GM13977 (cell line): ENCODE measurements around the gene GPR132.

Experiments
- DNase-seq: peaks from one replicate; pipeline ENCODE4 v3.0.0; 2012; ENCODE audit warnings: low spot score
- in situ Hi-C: fragments of 300-500 bp; cut with MboI; formaldehyde crosslinking; loops from one replicate; pipeline ENCODE4 v1.12.0; 2022; ENCODE audit warnings: low sequenced_read_pairs, low pct_unique_long_range_greater_than_20kb, mixed read lengths, inconsistent platforms; ENCODE audit not compliant: unreplicated experiment
- TF ChIP-seq, protein P1 (sequence below): IDR thresholded peaks from 2 replicates; pipeline ENCODE4 v1.5.1; 2012; ENCODE audit warnings: mild to moderate bottlenecking, control low read depth; ENCODE audit not compliant: insufficient read depth; ENCODE audit errors: extremely low read depth, missing control alignments

The GPR132 gene

DNA sequence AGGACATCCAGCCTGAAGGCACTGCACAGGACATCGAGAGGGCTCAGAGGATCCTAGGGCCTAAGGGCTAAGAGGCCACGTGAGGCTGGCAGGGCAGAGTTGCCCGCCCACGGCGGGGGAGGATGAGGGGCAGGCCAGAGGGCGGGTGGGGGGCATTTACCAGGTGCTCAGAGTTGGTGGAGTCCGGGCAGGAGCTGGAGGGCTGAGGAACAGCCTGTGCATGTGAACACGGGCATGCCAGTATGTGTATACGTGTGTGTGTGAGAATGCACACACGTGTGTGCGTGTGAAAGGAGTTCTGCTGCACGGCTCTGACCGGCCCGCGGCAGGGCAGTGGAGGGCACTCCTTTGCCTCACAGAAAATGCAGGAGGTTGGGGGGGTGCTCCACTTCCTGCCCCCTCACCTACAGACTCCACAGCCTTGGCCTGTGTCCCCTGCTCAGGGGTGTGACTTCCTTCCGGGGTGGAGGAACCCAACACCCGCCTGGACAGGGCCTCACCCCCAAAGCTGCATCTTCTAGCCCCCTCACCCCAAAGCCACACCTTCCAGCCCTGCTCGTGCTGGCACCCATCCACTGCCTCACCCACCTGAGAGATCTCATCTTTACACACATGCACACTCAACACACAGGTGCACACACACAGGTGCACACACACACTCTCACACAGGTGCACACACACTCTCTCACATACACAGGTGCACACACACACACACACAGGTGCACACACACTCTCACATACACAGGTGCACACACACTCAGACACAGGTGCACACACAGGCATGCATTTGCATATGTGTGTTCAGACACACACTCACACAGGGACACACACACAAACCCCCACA, 11.8 kb upstream of the GPR132 start:
- TF ChIP-seq, protein P1, sequence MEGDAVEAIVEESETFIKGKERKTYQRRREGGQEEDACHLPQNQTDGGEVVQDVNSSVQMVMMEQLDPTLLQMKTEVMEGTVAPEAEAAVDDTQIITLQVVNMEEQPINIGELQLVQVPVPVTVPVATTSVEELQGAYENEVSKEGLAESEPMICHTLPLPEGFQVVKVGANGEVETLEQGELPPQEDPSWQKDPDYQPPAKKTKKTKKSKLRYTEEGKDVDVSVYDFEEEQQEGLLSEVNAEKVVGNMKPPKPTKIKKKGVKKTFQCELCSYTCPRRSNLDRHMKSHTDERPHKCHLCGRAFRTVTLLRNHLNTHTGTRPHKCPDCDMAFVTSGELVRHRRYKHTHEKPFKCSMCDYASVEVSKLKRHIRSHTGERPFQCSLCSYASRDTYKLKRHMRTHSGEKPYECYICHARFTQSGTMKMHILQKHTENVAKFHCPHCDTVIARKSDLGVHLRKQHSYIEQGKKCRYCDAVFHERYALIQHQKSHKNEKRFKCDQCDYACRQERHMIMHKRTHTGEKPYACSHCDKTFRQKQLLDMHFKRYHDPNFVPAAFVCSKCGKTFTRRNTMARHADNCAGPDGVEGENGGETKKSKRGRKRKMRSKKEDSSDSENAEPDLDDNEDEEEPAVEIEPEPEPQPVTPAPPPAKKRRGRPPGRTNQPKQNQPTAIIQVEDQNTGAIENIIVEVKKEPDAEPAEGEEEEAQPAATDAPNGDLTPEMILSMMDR, result no peak
- in situ Hi-C loops, result no loop called here
- no peak for DNase-seq

- TF ChIP-seq, protein P1, result no peak
- no peak for DNase-seq
- in situ Hi-C loops, result no loop called here
Measured at GRCh38 chr14:105076296-105076804, 11.1 kb upstream of the GPR132 start.

- TF ChIP-seq, protein P1, result no peak
- DNase-seq, result peak; percentile 88
- in situ Hi-C loops, result no loop called here
Measured at GRCh38 chr14:105075379-105076295, 10.4 kb upstream of the GPR132 start.

DNA sequence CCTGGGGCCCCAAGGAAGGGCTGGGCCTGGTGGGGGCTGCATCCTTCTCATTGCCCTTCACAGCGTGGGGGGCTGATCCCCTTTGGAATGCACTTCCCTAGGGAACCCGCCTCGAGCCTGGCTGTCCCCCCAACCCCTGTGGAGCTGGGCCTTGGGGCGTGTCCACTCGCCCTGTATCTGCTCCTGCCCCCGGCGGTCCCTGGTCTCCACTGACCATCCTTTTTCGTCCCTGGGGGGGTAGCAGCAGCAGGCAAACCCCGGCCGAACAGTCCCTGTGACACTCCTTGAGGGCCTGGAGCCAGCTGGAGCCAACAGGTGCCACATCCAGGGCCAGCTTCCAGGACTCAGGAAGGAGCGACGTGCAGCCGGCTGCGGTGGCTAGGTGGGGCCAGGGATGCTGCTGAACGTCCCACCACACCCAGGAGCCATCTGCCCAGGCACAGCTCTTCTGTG, 9.4 kb upstream of the GPR132 start:
- in situ Hi-C loops, result no loop called here
- TF ChIP-seq, protein P1, result no peak

GRCh38 chr14:105073720-105074600, 8.7 kb upstream of the GPR132 start:
- no peak for DNase-seq
- TF ChIP-seq, protein P1, result no peak
- in situ Hi-C loops, result no loop called here

More for the DNA sequence above, 9.4 kb upstream of the GPR132 start:
- no peak for DNase-seq
